Smooth muscle cell of the umbilical artery (primary cell): ENCODE data around the gene RNF186. TPM values are rescaled to one million over a fixed set of nuclear protein-coding genes. Genes with fewer than 3 reads are reported as not detected.

Experiments used
- total RNA-seq: library from RNA; depleted of rRNA; stranded (reverse); fragments of >200 nt; gene quantifications from 2 replicates; pipeline ENCODE4 v1.2.3, GENCODE V29; 2014

Gene RNF186, protein sequence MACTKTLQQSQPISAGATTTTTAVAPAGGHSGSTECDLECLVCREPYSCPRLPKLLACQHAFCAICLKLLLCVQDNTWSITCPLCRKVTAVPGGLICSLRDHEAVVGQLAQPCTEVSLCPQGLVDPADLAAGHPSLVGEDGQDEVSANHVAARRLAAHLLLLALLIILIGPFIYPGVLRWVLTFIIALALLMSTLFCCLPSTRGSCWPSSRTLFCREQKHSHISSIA
- not detected in 2 replicates for total RNA-seq

DNA sequence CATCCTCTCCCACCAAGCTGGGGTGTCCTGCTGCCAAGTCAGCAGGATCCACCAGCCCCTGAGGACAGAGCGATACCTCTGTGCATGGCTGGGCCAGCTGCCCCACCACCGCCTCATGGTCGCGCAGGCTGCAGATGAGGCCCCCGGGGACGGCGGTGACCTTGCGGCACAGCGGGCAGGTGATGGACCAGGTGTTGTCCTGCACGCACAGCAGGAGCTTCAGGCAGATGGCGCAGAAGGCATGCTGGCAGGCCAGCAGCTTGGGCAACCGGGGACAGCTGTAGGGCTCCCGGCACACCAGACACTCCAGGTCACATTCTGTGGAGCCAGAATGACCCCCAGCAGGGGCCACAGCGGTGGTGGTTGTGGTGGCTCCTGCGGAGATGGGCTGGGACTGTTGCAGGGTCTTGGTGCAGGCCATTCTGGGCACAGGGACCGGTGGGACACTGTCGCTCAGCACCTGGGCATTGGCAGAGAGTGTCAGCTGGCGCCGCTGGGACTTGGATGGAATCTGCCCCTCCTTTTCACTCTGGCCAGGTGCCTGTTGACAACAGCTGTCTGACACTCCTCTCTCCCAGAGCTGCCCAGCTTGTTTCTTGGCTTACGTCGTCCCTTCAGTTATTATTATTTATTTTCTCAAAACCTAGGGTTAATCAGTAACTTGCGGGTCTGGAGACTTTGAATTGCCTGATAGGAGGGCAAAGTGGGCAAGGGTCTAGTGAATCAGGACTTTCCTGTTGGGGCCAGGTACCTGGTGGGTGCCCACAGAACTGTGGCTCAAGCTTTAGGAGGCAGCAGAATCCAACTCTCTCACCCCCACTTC is at the start of gene RNF186:
RNF186 (minus strand) TSS at position 603 of the 823 bp plus-strand sequence; CDS start at position 421, 182 bp downstream.

DNA sequence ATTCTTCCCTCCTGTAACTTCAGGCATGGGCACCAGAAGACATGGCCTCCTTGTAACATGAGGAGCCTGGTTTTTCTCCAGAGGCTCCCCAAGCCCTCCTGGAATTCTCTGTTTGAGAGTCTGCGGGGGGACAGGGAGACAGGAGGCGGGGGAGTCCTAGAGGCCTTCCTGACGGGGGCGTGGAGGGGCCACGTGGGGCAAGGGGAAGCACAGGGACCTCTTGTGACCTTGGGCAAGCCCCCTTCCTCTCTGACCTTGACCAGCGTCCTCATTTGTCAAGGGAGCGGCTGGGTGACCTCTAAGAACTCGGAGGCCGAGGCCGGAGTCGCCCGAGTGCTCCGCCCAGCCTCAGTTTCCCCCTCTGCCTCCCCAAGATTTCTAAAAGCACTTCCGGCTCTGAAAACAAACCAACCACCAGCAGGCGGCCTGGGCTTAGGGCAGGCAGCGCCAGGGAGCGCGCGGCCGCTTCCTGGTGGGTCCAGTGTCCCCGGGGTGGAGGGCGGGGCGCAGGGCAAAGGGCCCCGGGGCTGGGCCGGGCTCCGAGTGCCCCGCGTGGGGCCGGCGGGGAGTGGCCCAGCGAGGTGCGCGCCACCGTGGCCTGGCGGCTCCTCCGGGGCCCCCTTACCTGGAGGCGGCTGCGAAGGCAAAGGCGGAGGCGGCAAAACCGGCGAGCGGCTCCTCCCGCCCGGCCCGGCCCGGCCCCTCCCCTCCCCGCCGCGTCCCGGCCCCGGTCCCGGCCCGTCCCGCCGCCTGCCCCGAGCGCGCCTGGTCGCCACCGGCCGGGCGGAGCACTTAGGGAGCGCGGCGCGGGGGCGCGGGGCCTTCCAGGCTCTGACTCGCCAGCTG is 15.6 kb downstream of the RNF186 start, which contains the start of gene TMCO4:
TMCO4 (minus strand) TSS at position 687 of the 846 bp plus-strand sequence. CDS start 19,158 bp downstream, outside the sequence.

Other genes starting within 250 kb of the RNF186 start
- gene NBL1, start 171.0 kb downstream of the RNF186 start, total RNA-seq = 57.9 and 99.5 TPM in 2 replicates
- gene HTR6, start 150.4 kb downstream of the RNF186 start, total RNA-seq = not detected in 2 replicates
- 5.0 and 6.6 TPM in 2 replicates for gene TMCO4, start 15.4 kb downstream of the RNF186 start, total RNA-seq
- gene OTUD3, start 67.1 kb upstream of the RNF186 start, total RNA-seq = 7.7 and 10.3 TPM in 2 replicates
- not detected in 2 replicates for gene PLA2G2E, start 108.3 kb upstream of the RNF186 start, total RNA-seq
- not detected in 2 replicates for gene PLA2G2A, start 164.3 kb upstream of the RNF186 start, total RNA-seq